HEK293 (cell line): Measurements from ENCODE around the gene C21orf91.

Source experiments
- CTCF ChIA-PET: fragments of 350-600 bp; formaldehyde crosslinking; extraction: SDS; loops from one replicate; lab custom pipeline; 2021; ENCODE audit warnings: antibody characterized with exemption; lab: Yijun Ruan, JAX
- POLR2A ChIA-PET: fragments of 300-600 bp; formaldehyde crosslinking; extraction: SDS; loops from one replicate; lab custom pipeline; 2020; ENCODE audit warnings: antibody characterized with exemption, inconsistent platforms; lab: Yijun Ruan, JAX
- H3K27ac ChIP-seq: fragments of 200-500 bp; sonication (Bioruptor generic); 2 replicates; pipeline ENCODE4 v1.5.1; 2014; ENCODE audit warnings: low read depth, low read length, control low read depth, inconsistent platforms; ENCODE audit errors: extremely low read depth
- H3K36me3 ChIP-seq, 2 experiments: fragments of 200-500 bp in 1 of 2; sonication (Bioruptor generic) in 1 of 2; 1 replicate in 1 of 2; 2 replicates in 1 of 2; pipeline ENCODE4 v1.5.1; 2014 to 2017; ENCODE audit warnings: inconsistent platforms in 2 of 2, low read length in 2 of 2; ENCODE audit not compliant: control insufficient read depth in 2 of 2, insufficient read depth in 1 of 2
- H3K4me1 ChIP-seq: fragments of 200-500 bp; sonication (Bioruptor generic); 2 replicates; pipeline ENCODE4 v1.5.1; 2014; ENCODE audit warnings: mild to moderate bottlenecking, low read length, inconsistent platforms; ENCODE audit not compliant: control insufficient read depth, insufficient read depth
- H3K4me3 ChIP-seq: 2 replicates; pipeline ENCODE4 v1.5.1; 2011; ENCODE audit warnings: low read depth, mild to moderate bottlenecking, control low read depth, low read length, moderate library complexity
- H3K9me3 ChIP-seq: fragments of 200-500 bp; sonication (Bioruptor generic); 2 replicates; pipeline ENCODE4 v1.5.1; 2014; ENCODE audit warnings: low read depth, low read length, inconsistent platforms; ENCODE audit not compliant: control insufficient read depth, insufficient read depth
- BCL6B ChIP-seq: fragments of 450-650 bp; formaldehyde crosslinking; IDR thresholded peaks from 2 replicates; pipeline ENCODE4 v1.5.1; 2017; ENCODE audit warnings: missing biosample characterization, missing genetic modification characterization
- GFI1B ChIP-seq: fragments of 450-650 bp; formaldehyde crosslinking; IDR thresholded peaks from 2 replicates; pipeline ENCODE4 v1.5.1; 2016; ENCODE audit warnings: missing biosample characterization, missing genetic modification characterization
- MEIS1 ChIP-seq: sonication (generic); formaldehyde crosslinking; IDR thresholded peaks from 2 replicates; pipeline ENCODE4 v1.8.1; 2022; ENCODE audit warnings: missing genetic modification reagents, mild to moderate bottlenecking, borderline replicate concordance
- SETDB1 ChIP-seq: IDR thresholded peaks from one replicate; pipeline ENCODE4 v1.6.1; 2017; ENCODE audit warnings: mild to moderate bottlenecking, low read length, moderate library complexity, mixed read lengths; ENCODE audit not compliant: insufficient read length
- SP7 ChIP-seq: fragments of 450-650 bp; formaldehyde crosslinking; IDR thresholded peaks from 2 replicates; pipeline ENCODE4 v1.5.1; 2016; ENCODE audit warnings: missing biosample characterization, missing genetic modification characterization
- ZBTB1 ChIP-seq: fragments of 450-650 bp; formaldehyde crosslinking; IDR thresholded peaks from 2 replicates; pipeline ENCODE4 v1.5.1; 2016; ENCODE audit warnings: missing biosample characterization, missing genetic modification characterization
- ZBTB48 ChIP-seq: fragments of 450-650 bp; formaldehyde crosslinking; IDR thresholded peaks from 2 replicates; pipeline ENCODE4 v1.5.1; 2016; ENCODE audit warnings: missing biosample characterization, missing genetic modification characterization
- ZBTB6 ChIP-seq: fragments of 450-650 bp; formaldehyde crosslinking; IDR thresholded peaks from 2 replicates; pipeline ENCODE4 v1.5.1; 2017; ENCODE audit warnings: missing biosample characterization, missing genetic modification characterization
- ZBTB7A ChIP-seq: fragments of 450-650 bp; formaldehyde crosslinking; IDR thresholded peaks from 2 replicates; pipeline ENCODE4 v1.5.1; 2016; ENCODE audit warnings: low read depth, missing biosample characterization, missing genetic modification characterization
- ZNF184 ChIP-seq: fragments of 450-650 bp; IDR thresholded peaks from 2 replicates; pipeline ENCODE4 v1.5.1; 2018; ENCODE audit warnings: missing biosample characterization, mild to moderate bottlenecking, missing genetic modification characterization
- ZNF221 ChIP-seq: fragments of 450-650 bp; formaldehyde crosslinking; IDR thresholded peaks from 2 replicates; pipeline ENCODE4 v1.5.1; 2017; ENCODE audit warnings: missing biosample characterization, missing genetic modification characterization, borderline replicate concordance
- ZNF248 ChIP-seq: fragments of 450-650 bp; formaldehyde crosslinking; IDR thresholded peaks from 2 replicates; pipeline ENCODE4 v1.5.1; 2017; ENCODE audit warnings: missing biosample characterization, missing genetic modification characterization
- ZNF266 ChIP-seq: fragments of 450-650 bp; formaldehyde crosslinking; IDR thresholded peaks from 2 replicates; pipeline ENCODE4 v1.5.1; 2016; ENCODE audit warnings: missing biosample characterization, missing genetic modification characterization, low read depth
- ZNF274 ChIP-seq, 2 experiments: fragments of 200-500 bp in 1 of 2; fragments of 450-650 bp in 1 of 2; sonication (Bioruptor generic) in 1 of 2; formaldehyde crosslinking in 1 of 2; IDR thresholded peaks; 2 replicates each; pipeline versions ENCODE4 v1.5.1 to v1.6.1; 2014 to 2016; ENCODE audit warnings: borderline replicate concordance in 1 of 2, inconsistent platforms in 1 of 2, low read length in 1 of 2, missing biosample characterization in 1 of 2, missing genetic modification characterization in 1 of 2
- ZNF37A ChIP-seq: fragments of 450-650 bp; IDR thresholded peaks from 2 replicates; pipeline ENCODE4 v1.5.1; 2018; ENCODE audit warnings: missing biosample characterization, missing genetic modification characterization
- ZNF449 ChIP-seq: fragments of 450-650 bp; formaldehyde crosslinking; IDR thresholded peaks from 2 replicates; pipeline ENCODE4 v1.5.1; 2017; ENCODE audit warnings: missing biosample characterization, mild to moderate bottlenecking, missing genetic modification characterization, moderate library complexity
- ZNF549 ChIP-seq: fragments of 450-650 bp; IDR thresholded peaks from 2 replicates; pipeline ENCODE4 v1.5.1; 2018; ENCODE audit warnings: missing biosample characterization, missing genetic modification characterization, mild to moderate bottlenecking, inconsistent platforms, moderate library complexity
- ZNF585B ChIP-seq: fragments of 450-650 bp; formaldehyde crosslinking; IDR thresholded peaks from 2 replicates; pipeline ENCODE4 v1.5.1; 2016; ENCODE audit warnings: missing biosample characterization, missing genetic modification characterization
- ZNF610 ChIP-seq: fragments of 450-650 bp; formaldehyde crosslinking; IDR thresholded peaks from 2 replicates; pipeline ENCODE4 v1.5.1; 2016; ENCODE audit warnings: missing biosample characterization, missing genetic modification characterization, borderline replicate concordance
- ZNF660 ChIP-seq: fragments of 450-650 bp; IDR thresholded peaks from 2 replicates; pipeline ENCODE4 v1.5.1; 2018; ENCODE audit warnings: missing biosample characterization, mild to moderate bottlenecking, missing genetic modification characterization
- ZNF707 ChIP-seq: fragments of 450-650 bp; formaldehyde crosslinking; IDR thresholded peaks from 2 replicates; pipeline ENCODE4 v1.5.1; 2016; ENCODE audit warnings: missing biosample characterization, missing genetic modification characterization
- ZNF777 ChIP-seq: fragments of 450-650 bp; formaldehyde crosslinking; IDR thresholded peaks from 2 replicates; pipeline ENCODE4 v1.5.1; 2017; ENCODE audit warnings: missing biosample characterization, missing genetic modification characterization, borderline replicate concordance
- ZNF791 ChIP-seq: fragments of 450-650 bp; formaldehyde crosslinking; IDR thresholded peaks from 2 replicates; pipeline ENCODE4 v1.5.1; 2016; ENCODE audit warnings: missing biosample characterization, missing genetic modification characterization
- ZXDB ChIP-seq: fragments of 450-650 bp; formaldehyde crosslinking; IDR thresholded peaks from 2 replicates; pipeline ENCODE4 v1.5.1; 2016; ENCODE audit warnings: missing biosample characterization, missing genetic modification characterization
- TF ChIP-seq, protein P1 (sequence below): fragments of 450-650 bp; formaldehyde crosslinking; IDR thresholded peaks from 2 replicates; pipeline ENCODE4 v1.5.1; 2016; ENCODE audit warnings: missing biosample characterization, missing genetic modification characterization, low read depth

The C21orf91 gene

GRCh38 chr21:17848228-17848627 lies 29.1 kb upstream of the C21orf91 start:
- POLR2A ChIA-PET = no interaction called here
- CTCF ChIA-PET = interaction anchor here (1.0 kb wide), 1 partner anchor 77 kb away, joined by 4 read pairs; no protein-coding TSS in a partner anchor
- H3K9me3 ChIP-seq = no peaks in the 10 kb centered on the region
- H3K4me3 ChIP-seq = no peak overlapping the region
- no peaks in the 10 kb centered on the region for H3K36me3 ChIP-seq
- H3K27ac ChIP-seq = no peak overlapping the region
- no peaks in the 10 kb centered on the region for H3K4me1 ChIP-seq
- TF ChIP-seq BCL6B (no peak), ZBTB6 (no peak), ZNF660 (tag by site-specific recombination) (no peak), ZNF791 (tag by site-specific recombination) (no peak), ZBTB48 (tag by site-specific recombination) (no peak), SETDB1 (no peak), ZNF221 (tag by site-specific recombination) (no peak), ZNF707 (tag by site-specific recombination) (no peak)

GRCh38 chr21:17841103-17841502 lies 21.9 kb upstream of the C21orf91 start:
- no peaks in the 10 kb centered on the region for H3K9me3 ChIP-seq
- H3K4me1 ChIP-seq = no peaks in the 10 kb centered on the region
- ChIA-PET CTCF (no interaction called here), POLR2A (no interaction called here)
- H3K4me3 ChIP-seq = no peak overlapping the region
- TF ChIP-seq GFI1B (tag by site-specific recombination) (no peak), ZNF449 (tag by site-specific recombination) (no peak), ZNF777 (tag by site-specific recombination) (no peak)
- H3K27ac ChIP-seq = no peak overlapping the region
- no peaks in the 10 kb centered on the region for H3K36me3 ChIP-seq

GRCh38 chr21:17834639-17835354 lies 15.6 kb upstream of the C21orf91 start:
- ChIA-PET CTCF (interaction anchor here (0.6 to 0.9 kb wide), 2 partner anchors 90 to 91 kb away, joined by 3 read pairs; no protein-coding TSS in a partner anchor), POLR2A (interaction anchor here (1.4 kb wide), 1 partner anchor 15 kb away, joined by 4 read pairs; the partner anchor contains the start of gene C21orf91)
- H3K27ac ChIP-seq = no peak overlapping the region
- H3K36me3 ChIP-seq = no peaks in the 10 kb centered on the region
- no peaks in the 10 kb centered on the region for H3K9me3 ChIP-seq
- no peak overlapping the region for H3K4me3 ChIP-seq
- H3K4me1 ChIP-seq = no peaks in the 10 kb centered on the region
- no peak for TF ChIP-seq ZNF37A
- no peak for TF ChIP-seq ZNF585B (tag by site-specific recombination)
- no peak for TF ChIP-seq SP7 (tag by site-specific recombination)
- no peak for TF ChIP-seq ZNF266
- TF ChIP-seq ZNF610 (tag by site-specific recombination) = no peak
- TF ChIP-seq ZBTB7A (tag by site-specific recombination) = no peak
- TF ChIP-seq MEIS1 = no peak
- no peak for TF ChIP-seq ZNF184 (tag by site-specific recombination)
- no peak for TF ChIP-seq ZNF549
- TF ChIP-seq ZNF274 (IDR thresholded peaks at IDR 0.05; ENCODE audit: low read length) = no peak
- no peak for TF ChIP-seq ZNF274 (tag by site-specific recombination; IDR thresholded peaks at IDR 0.05; ENCODE audit: borderline replicate concordance)
- TF ChIP-seq ZXDB (tag by site-specific recombination) = no peak
- no peak for TF ChIP-seq ZNF248 (tag by site-specific recombination)
- TF ChIP-seq ZBTB1 (tag by site-specific recombination) = no peak
- no peak for TF ChIP-seq ZNF449 (tag by site-specific recombination)
- TF ChIP-seq, protein P1, sequence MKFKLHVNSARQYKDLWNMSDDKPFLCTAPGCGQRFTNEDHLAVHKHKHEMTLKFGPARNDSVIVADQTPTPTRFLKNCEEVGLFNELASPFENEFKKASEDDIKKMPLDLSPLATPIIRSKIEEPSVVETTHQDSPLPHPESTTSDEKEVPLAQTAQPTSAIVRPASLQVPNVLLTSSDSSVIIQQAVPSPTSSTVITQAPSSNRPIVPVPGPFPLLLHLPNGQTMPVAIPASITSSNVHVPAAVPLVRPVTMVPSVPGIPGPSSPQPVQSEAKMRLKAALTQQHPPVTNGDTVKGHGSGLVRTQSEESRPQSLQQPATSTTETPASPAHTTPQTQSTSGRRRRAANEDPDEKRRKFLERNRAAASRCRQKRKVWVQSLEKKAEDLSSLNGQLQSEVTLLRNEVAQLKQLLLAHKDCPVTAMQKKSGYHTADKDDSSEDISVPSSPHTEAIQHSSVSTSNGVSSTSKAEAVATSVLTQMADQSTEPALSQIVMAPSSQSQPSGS = no peak
